GM21526 (cell line): Measurements from ENCODE around the gene ZNF780A.
A peak's percentile ranks its signal among the peaks of the same experiment; 100 is the strongest.
"Not testable (repeated sequence)": the region's sequence is repeated elsewhere in the genome, so short reads cannot be mapped to it uniquely, and the experiment has no call there.

Source experiments
- ATAC-seq: cut with Tn5 transposase; IDR thresholded peaks from one replicate; pipeline ENCODE4 v1.9.1; 2021; ENCODE audit warnings: moderate library complexity; ENCODE audit not compliant: unreplicated experiment, low FRiP score

Gene ZNF780A

DNA sequence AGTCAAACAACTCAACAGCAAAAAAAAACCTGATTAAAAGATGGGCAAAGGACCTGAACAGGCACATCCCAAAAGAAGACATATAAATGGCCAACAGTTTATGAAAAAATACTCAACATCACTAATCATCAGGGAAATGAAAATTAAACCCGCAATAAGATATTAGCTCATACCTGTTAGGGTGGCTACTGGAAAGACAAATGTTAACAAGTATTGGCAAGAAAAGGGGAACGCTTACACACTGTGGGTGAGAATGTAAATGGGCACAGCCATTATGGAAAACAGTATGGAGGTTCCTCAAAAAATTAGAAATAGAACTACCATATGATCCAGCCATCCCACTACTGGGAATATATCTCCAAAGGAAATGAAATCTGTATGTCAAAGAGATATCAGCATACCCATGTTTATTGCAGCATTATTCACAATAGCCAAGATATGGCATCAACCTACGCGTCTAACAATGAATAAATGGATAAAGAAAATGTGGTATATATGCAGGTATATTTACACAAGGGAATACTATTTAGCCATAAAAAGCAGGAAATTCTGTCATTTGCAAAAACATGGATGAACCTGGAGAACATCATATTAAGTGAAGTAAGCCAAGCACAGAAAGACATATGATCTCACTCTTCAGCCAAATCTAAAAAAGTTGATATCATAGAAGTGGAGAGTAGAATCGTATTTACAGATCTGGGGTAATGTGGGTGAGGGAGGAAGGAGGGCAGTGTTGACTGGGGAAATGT lies 2.3 kb downstream of the ZNF780A start:
- ATAC-seq = no peak

GRCh38 chr19:40084948-40085347 lies 5.8 kb downstream of the ZNF780A start:
- ATAC-seq = no peak

DNA sequence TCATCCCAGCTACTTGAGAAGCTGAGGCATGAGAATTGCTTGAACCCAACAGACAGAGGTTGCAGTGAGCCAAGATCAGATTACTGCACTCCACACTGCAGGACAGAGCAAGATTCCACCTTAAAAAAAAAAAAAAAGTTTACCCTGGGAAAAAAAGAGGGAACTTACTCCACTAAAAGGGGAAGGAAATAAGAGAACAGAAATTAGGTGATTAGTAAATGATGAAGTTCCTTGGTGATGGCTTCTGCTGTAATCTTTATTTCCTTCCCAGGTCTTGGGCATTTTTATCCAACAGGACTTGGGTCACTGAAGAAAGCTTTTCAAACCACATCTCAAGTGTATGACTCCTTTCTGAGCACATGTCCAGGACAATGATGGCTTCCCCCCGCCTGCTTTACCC lies 9.3 kb downstream of the ZNF780A start:
- ATAC-seq = no peak

DNA sequence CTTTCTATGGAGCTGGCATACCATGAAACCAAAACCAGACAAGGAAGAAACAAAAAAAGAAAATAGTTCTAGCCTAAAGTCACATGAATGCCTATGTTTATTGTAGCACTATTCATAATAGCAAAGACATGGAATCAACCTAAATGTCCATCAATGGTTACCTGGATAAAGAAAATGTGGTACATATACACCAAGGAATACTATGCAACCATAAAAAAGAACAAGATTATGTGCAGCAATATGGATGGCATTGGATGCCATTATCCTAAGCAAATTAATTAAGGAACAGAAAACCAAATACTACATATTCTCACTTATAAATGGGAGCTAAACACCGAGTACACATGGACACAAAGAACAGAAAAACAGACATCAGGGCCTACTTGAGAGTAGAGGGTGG lies 10.5 kb downstream of the ZNF780A start:
- no peak for ATAC-seq

DNA sequence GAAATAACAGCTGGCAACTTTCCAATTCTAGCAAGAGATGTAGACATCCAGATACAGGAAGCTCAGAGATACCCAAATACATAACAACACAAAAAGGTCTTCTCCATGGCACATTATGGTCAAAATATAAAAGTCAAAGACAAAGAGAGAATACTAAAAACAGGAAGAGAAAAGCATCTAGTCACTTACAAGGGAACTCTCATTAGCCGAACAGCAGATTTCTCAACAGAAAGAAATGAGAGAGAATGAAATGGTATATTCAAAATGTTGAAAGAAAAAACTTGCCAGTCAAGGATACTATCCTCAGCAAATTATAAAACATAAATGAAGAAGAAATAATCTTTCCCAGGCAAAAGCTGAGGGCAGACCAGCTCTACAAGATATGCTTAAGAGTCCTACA lies 12.4 kb downstream of the ZNF780A start:
- no peak for ATAC-seq

GRCh38 chr19:40070058-40070457 lies 20.7 kb downstream of the ZNF780A start:
- ATAC-seq = no peak

- ATAC-seq = no peak
Observed at GRCh38 chr19:40059624-40060023, 31.1 kb downstream of the ZNF780A start.

DNA sequence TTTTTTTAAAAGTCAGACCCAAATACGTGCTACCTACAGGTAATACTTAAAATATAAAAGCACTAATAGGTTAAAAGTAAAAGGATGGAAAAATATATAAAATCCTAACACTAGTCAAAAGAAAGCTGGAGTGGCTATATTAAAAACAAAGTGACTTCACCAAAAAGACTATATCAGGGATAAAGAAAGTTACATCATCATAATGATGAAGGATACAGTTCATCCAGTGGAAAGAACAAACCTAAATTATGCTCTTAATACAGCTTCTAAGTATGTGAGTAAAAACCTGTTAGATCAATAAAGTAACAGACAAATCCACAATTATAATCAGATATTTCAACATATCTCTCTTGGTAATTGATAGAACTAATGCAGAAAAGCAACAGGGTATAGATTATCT lies 33.6 kb downstream of the ZNF780A start:
- no peak for ATAC-seq

DNA sequence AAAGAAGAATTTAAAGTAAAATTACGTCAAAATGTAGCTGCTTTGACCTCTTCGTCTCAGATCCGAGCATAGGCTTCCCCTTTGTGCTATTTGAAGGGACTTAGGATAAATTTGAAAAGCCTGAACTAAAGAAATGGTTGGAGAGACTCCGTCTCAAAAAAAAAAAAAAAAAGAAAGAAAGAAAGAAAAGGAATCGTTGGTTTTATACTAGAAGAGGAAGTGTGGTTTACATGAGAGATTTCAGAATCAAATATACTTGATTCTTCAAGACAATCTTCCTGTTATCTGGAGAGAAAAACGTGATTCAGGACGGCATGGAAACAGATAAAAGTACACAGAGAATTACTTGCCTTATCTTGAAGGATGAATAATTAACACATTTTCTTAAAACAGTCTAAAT lies 34.2 kb downstream of the ZNF780A start:
- no peak for ATAC-seq

DNA sequence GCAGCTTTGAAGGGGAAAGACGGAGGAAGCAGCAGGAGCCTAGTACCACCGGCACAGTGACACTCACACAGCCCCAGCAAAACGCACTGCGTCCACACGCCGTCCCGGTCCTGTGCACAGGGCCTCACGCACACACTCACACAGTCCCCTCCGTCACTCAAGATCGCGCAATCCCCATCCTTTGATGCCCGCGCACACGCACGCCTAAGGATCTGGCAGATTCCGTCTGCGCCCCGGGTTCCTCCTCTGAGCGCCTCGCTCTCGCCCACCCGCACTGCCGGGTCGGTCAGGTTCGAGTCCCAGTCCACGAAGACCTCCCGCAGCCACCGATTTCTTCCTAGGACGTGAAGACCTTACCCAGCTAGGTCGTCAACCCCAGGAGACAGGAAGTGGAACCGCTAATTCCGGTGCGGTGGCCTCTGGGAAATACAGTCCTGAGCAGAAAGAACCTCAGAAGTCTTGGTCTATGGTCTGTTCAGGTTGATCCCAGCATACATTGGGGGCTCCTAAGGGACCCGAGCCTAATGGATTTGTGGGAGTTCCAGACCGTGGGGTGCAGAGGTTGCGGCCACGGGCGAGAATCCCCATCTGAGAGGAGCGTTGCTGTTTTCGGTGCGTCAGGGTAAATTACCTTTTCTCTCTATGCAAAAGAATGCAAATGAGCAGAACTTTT lies 34.8 kb downstream of the ZNF780A start, which contains the start of gene ZNF780B:
ZNF780B (minus strand) TSS at position 400 of the 673 bp plus-strand sequence. CDS start 5,899 bp downstream, outside the sequence.
- peak; percentile 72 for ATAC-seq

DNA sequence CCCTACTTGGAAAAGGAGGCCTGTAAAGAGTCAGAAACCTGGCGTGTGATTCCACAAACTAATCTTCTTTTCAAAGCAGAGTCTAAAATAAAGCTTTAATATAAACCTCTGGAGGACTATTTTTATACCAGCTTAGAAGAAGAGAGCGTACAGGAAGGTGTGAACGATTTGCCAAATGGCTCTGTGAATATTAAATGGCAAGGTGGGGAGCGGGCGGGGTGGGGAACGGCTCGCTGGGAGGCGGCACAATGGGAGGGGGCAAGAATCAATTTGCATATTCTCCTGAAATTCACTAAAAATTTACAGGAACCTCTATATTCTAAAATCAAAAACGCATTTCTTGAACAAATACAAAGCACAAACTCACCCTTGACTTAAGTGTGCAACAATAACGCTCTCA lies 35.7 kb downstream of the ZNF780A start:
- ATAC-seq = no peak

- no peak for ATAC-seq
Observed at GRCh38 chr19:40054632-40055031, 36.1 kb downstream of the ZNF780A start.

DNA sequence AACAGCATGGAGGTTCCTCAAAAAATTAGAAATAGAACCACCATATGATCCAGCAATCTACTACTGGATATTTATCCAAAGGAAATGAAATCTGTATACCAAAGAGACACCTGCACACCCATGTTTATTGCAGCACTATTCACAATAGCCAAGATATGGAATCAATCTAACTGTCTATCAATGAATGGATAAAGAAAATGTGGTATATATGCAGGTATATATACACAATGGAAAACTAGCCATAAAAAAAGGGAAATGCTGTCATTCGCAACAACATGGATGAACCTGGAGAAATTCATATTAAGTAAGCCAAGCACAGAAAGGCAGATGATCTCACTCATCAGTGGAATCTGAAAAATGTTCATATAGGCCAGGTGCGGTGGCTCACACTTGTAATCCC lies 37.3 kb downstream of the ZNF780A start:
- ATAC-seq = no peak

- ATAC-seq = not testable (repeated sequence)
Observed at GRCh38 chr19:40041718-40042117, 49.0 kb downstream of the ZNF780A start.

DNA sequence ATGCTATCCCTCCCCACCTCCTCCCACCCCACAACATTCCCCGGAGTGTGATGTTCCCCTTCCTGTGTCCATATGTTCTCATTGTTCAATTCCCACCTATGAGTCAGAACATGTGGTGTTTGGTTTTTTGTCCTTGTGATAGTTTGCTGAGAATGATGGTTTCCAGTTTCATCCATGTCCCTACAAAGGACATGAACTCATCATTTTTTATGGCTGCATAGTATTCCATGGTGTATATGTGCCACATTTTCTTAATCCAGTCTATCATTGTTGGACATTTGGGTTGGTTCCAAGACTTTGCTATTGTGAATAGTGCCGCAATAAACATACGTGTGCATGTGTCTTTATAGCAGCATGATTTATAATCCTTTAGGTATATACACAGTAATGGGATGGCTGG lies 52.7 kb downstream of the ZNF780A start:
- not testable (repeated sequence) for ATAC-seq

- no peak for ATAC-seq
Observed at GRCh38 chr19:40035996-40036395, 54.7 kb downstream of the ZNF780A start.

DNA sequence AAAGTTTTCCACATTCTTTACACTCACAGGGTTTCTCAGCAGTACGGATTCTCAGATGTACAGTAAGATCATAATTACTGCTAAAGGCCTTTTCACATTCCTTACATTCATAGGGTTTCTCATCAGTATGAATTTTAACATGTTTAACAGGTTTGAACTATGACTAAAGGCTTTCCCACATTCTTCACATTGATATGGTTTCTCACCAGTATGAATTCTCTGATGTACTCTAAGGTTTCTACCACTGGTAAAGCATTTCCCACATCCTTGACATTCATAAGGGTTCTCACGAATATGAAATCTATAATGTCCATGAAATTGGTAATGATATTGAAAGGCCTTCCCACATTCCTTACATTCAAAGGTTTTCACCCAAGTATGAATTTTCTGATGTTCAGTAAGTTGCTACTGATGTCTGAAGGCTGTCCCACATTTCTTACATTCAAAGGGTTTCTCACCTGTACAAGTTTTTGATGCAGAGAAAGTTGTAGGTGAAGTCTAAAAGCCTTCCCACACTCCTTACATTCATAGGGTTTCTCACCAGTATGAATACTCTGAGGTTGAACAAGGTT lies 56.7 kb downstream of the ZNF780A start:
- ATAC-seq = no peak

- no peak for ATAC-seq
Observed at GRCh38 chr19:40026597-40026970, 64.2 kb downstream of the ZNF780A start.

- ATAC-seq = no peak
Observed at GRCh38 chr19:40025938-40026596, 64.7 kb downstream of the ZNF780A start.

GRCh38 chr19:40023969-40024368 lies 66.8 kb downstream of the ZNF780A start:
- no peak for ATAC-seq
